OCI-LY7 (cell line): Measurements from ENCODE around the gene TTC14.

ENCODE experiments used
- CTCF ChIP-seq: fragments of 200-600 bp; sonication (generic); conservative IDR thresholded peaks from 2 replicates; pipeline ENCODE4 v1.5.1; 2014; ENCODE audit warnings: mild to moderate bottlenecking, antibody characterized with exemption, low read length, moderate library complexity, mixed read lengths
- EZH2phosphoT487 ChIP-seq: fragments of 200-600 bp; sonication (generic); IDR thresholded peaks from 2 replicates; pipeline ENCODE4 v1.6.1; 2018; ENCODE audit warnings: low read depth, borderline replicate concordance, mild to moderate bottlenecking, mixed run types, antibody characterized with exemption, low read length, moderate library complexity, mixed read lengths

GRCh38 chr3:180656406-180656805, 54.4 kb downstream of the TTC14 start:
- no peak for TF ChIP-seq CTCF
- TF ChIP-seq EZH2phosphoT487, result no peak
